Measurements from ENCODE around the gene GNA12.

The GNA12 gene

DNA sequence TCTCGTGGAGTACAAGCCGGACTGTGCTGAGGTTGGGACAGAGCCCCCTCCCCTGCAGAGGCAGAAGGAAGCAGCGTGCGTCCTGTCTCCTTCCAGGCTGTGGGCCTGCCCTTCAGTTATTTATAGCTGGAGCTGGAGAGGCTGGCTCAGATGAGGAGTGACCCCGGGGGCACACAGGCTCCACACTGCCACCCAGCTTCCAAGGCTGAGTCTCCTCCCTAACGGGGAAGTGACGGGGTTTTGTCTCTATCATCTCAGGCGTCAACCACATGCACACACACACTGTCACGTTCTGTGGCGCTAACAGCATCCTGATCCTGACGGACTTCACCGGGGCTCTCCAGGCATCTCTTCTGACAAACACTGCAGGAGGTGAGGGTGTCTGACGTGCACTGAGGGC, 130.7 kb downstream of the GNA12 start:
- TF ChIP-seq, protein P1, sequence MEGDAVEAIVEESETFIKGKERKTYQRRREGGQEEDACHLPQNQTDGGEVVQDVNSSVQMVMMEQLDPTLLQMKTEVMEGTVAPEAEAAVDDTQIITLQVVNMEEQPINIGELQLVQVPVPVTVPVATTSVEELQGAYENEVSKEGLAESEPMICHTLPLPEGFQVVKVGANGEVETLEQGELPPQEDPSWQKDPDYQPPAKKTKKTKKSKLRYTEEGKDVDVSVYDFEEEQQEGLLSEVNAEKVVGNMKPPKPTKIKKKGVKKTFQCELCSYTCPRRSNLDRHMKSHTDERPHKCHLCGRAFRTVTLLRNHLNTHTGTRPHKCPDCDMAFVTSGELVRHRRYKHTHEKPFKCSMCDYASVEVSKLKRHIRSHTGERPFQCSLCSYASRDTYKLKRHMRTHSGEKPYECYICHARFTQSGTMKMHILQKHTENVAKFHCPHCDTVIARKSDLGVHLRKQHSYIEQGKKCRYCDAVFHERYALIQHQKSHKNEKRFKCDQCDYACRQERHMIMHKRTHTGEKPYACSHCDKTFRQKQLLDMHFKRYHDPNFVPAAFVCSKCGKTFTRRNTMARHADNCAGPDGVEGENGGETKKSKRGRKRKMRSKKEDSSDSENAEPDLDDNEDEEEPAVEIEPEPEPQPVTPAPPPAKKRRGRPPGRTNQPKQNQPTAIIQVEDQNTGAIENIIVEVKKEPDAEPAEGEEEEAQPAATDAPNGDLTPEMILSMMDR (IDR thresholded peaks at IDR 0.05), result no peak
- no peak for TF ChIP-seq ZFX (IDR thresholded peaks at IDR 0.05; ENCODE audit: borderline replicate concordance)
- no peak overlapping the region for H3K27ac ChIP-seq

DNA sequence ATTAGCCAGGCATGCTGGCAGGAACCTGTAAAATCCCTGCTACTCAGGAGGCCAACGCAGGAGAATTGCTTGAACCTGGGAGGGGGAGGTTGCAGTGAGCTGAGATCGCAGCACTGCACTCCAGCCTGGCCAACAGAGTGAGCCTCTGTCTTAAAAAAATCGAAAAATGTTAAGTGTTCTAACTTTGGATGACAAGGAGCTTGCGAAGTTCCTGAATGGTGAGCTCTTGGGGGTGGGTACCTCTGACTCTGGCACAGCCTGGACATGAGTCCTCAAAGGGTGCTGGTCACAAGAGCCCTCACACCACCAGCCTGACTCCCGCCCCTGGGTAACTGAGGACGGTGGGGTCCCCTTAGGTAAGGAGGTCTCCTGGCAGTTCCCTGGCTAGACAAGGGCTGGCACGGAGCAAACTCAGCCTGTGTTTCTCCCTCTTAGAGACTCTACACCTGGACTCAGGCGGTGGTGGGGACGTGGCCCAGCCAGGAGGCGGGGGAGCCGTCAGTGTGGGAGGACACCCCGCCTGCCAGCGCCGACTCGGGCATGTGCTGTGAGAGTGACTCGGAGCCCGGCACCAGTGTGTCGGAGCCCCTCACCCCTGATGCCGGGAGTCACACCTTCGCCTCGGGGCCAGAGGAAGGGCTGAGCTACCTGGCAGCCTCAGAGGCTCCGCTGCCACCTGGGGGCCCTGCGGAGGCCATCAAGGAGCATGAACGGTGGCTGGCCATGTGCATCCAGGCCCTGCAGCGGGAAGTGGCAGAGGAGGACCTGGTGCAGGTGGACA, 132.0 kb downstream of the GNA12 start:
- no peak overlapping the region for H3K27ac ChIP-seq
- TF ChIP-seq ZFX (IDR thresholded peaks at IDR 0.05; ENCODE audit: borderline replicate concordance), result no peak
- TF ChIP-seq, protein P1 (IDR thresholded peaks at IDR 0.05), result no peak

DNA sequence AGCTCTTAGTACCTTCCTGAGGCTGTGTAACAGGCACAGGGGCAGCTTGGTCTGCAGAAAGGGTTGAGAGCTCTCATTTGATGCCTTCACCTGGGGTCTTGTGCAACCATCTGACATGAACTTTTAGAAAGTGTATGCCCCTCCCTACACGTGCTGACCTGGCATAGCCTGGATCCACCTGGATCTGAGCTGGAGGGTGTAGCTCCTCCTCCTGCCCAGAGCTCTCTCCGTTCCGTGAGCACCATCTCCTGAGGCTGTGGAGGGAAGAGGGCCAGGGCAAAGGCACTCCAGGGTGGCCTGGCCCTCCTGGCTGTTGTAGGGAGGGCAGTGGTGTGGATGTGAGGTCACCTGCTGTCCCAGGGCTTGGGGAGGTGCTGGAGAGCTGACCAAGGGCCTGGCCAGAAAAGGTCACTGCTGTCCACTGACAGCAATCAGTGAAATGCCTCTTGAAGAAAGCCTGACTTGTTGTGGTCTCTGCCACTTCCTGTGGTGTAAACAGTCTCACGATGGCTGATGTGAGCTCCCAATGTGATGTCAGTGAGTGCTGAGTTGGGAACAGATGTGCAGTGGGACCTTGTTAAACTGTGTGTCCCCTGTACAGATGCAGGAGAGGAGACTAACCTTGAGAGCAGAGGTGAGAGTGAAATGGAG, 133.1 kb downstream of the GNA12 start:
- TF ChIP-seq, protein P1 (IDR thresholded peaks at IDR 0.05), result no peak
- TF ChIP-seq ZFX (IDR thresholded peaks at IDR 0.05; ENCODE audit: borderline replicate concordance), result no peak
- H3K27ac ChIP-seq, result no peak overlapping the region

DNA sequence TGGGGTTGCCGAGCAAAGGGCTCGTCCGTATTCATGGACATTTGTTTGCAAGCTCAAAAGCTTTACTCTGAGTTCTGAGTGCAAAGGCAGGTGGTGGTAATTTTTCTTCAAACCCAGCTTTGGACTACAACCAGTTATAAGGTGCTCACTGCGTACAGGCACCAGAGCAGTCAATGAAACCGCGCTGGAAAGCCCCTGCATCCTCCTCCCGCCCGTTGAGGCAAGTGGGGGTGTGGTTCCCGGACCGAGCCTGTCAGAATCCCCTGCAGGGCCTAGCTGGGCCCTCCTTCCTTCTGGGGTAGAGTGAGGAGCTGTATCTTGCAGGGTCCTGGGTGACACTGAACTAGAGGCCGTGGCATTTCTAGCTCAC, 133.8 kb downstream of the GNA12 start:
- TF ChIP-seq, protein P1 (IDR thresholded peaks at IDR 0.05), result no peak
- no peak for TF ChIP-seq ZFX (IDR thresholded peaks at IDR 0.05; ENCODE audit: borderline replicate concordance)

DNA sequence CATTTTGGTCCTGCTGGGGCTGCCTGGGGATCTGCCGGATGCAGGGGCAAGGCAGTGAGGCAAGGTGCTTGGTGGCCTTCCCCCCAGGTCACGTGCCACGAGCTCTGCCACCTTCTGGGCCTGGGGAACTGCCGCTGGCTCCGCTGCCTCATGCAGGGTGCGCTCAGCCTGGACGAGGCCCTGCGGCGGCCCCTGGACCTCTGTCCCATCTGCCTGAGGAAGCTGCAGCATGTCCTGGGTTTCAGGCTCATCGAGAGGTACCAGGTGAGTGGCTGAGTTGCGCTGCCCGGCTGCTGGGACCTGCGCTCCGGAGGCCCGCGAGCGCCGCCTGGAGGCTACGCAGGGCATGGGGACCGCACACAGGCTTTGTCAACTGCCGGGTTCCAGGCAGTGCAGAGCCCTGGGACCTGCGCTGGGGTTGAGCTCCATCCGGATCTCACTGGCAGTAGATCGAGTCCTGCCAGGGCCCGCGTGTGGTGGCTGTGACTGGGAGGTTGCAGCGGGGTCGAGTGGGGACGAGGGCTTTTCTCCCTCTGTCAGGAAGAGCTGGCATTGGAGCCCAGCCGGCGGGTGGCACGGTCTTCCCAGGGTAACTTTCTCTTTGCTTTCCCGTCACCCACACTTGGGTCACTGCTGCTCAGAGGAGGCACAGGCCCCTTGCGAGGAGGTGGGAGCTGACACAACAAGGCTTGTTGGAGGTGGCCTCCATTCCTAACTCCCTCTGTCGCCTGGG, 134.4 kb downstream of the GNA12 start:
- no peak overlapping the region for H3K27ac ChIP-seq
- no peak for TF ChIP-seq ZFX (IDR thresholded peaks at IDR 0.05; ENCODE audit: borderline replicate concordance)
- TF ChIP-seq, protein P1 (IDR thresholded peaks at IDR 0.05), result peak; percentile 100

More for the DNA sequence above, 133.8 kb downstream of the GNA12 start:
- H3K27ac ChIP-seq, result no peak overlapping the region

DNA sequence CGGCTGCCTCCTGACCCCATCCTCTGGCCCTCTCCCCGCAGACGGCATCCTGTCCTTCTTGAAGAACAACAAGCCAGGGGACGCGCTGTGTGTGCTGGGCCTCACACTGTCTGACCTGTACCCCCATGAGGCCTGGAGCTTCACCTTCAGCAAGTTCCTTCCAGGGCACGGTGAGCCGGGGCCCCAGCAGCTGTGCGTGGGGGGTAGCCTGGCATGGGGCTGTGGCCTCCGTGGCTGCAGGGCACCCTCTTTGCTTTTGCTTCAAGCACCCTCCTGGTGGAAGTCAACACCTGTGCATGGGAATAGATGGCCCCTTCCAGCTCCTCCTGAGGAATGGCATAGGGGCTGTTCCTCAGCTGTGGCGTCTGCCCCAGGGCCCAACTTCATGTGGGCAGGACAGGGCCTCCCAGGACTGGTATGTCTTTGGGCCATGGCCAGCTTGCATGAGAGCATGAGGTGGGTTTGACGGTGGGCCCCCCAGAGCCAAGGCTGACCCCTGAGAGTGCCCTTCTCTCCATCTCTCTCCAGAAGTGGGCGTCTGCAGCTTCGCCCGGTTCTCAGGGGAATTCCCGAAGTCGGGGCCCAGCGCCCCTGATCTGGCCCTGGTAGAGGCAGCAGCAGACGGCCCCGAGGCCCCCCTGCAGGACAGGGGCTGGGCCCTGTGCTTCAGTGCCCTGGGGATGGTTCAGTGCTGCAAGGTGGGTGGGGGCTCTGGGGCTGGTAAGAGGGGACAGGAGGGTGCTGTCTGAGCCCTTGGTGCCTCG, 135.4 kb downstream of the GNA12 start:
- no peak overlapping the region for H3K27ac ChIP-seq
- TF ChIP-seq, protein P1 (IDR thresholded peaks at IDR 0.05), result no peak
- TF ChIP-seq ZFX (IDR thresholded peaks at IDR 0.05; ENCODE audit: borderline replicate concordance), result no peak

Data from 22Rv1 (cell line).